ENCODE measurements around the gene FBXO42.

- TF ChIP-seq EP300 (IDR thresholded peaks at IDR 0.05) = no peak
- TF ChIP-seq CTCF (IDR thresholded peaks at IDR 0.05) = no peak
- TF ChIP-seq POLR2A (IDR thresholded peaks at IDR 0.05; ENCODE audit: low read depth) = no peak
- no peak for TF ChIP-seq POLR2AphosphoS5 (IDR thresholded peaks at IDR 0.05)
These were observed 13.3 kb downstream of the FBXO42 start for GRCh38 chr1:16338961-16339360.

All from esophagus muscularis mucosa (tissue), 4 donors.